HG02943 (cell line): ENCODE results near the gene KLHL7.
"Not testable (repeated sequence)": the region's sequence is repeated elsewhere in the genome, so short reads cannot be mapped to it uniquely, and the experiment has no call there.

ENCODE experiments used
- ATAC-seq: cut with Tn5 transposase; IDR thresholded peaks from one replicate; pipeline ENCODE4 v1.9.1; 2021; ENCODE audit warnings: mild to moderate bottlenecking, low read depth, moderate library complexity; ENCODE audit not compliant: unreplicated experiment

KLHL7 gene

GRCh38 chr7:23106823-23107663, 1.5 kb downstream of the KLHL7 start:
- ATAC-seq, result no peak

- no peak for ATAC-seq
Observed at GRCh38 chr7:23107781-23108180, 2.2 kb downstream of the KLHL7 start.

- ATAC-seq, result no peak
Observed at GRCh38 chr7:23108995-23109394, 3.4 kb downstream of the KLHL7 start.

- no peak for ATAC-seq
Observed at GRCh38 chr7:23109470-23109869, 3.9 kb downstream of the KLHL7 start.

GRCh38 chr7:23114896-23115295, 9.3 kb downstream of the KLHL7 start:
- no peak for ATAC-seq

GRCh38 chr7:23115991-23116390, 10.4 kb downstream of the KLHL7 start:
- no peak for ATAC-seq

- no peak for ATAC-seq
Observed at GRCh38 chr7:23117841-23118240, 12.3 kb downstream of the KLHL7 start.

GRCh38 chr7:23120106-23120505, 14.5 kb downstream of the KLHL7 start:
- ATAC-seq, result no peak

- no peak for ATAC-seq
Observed at GRCh38 chr7:23121165-23121564, 15.6 kb downstream of the KLHL7 start.

GRCh38 chr7:23123007-23123406, 17.4 kb downstream of the KLHL7 start:
- no peak for ATAC-seq

GRCh38 chr7:23123465-23123864, 17.9 kb downstream of the KLHL7 start:
- no peak for ATAC-seq

GRCh38 chr7:23129036-23129435, 23.5 kb downstream of the KLHL7 start:
- ATAC-seq, result no peak

GRCh38 chr7:23131799-23132198, 26.2 kb downstream of the KLHL7 start:
- ATAC-seq, result not testable (repeated sequence)

GRCh38 chr7:23133797-23134196, 28.2 kb downstream of the KLHL7 start:
- no peak for ATAC-seq

- no peak for ATAC-seq
Observed at GRCh38 chr7:23135755-23136154, 30.2 kb downstream of the KLHL7 start.

- ATAC-seq, result no peak
Observed at GRCh38 chr7:23136216-23136615, 30.6 kb downstream of the KLHL7 start.

GRCh38 chr7:23157679-23158078, 52.1 kb downstream of the KLHL7 start:
- ATAC-seq, result no peak

- no peak for ATAC-seq
Observed at GRCh38 chr7:23158546-23158945, 53.0 kb downstream of the KLHL7 start.

- ATAC-seq, result no peak
Observed at GRCh38 chr7:23161482-23161881, 55.9 kb downstream of the KLHL7 start.

- ATAC-seq, result no peak
Observed at GRCh38 chr7:23164846-23165245, 59.3 kb downstream of the KLHL7 start.

- ATAC-seq, result no peak
Observed at GRCh38 chr7:23165316-23165715, 59.7 kb downstream of the KLHL7 start.

GRCh38 chr7:23167691-23168090, 62.1 kb downstream of the KLHL7 start:
- ATAC-seq, result no peak
